ENCODE results near the gene ACOT11. TPM values are rescaled to one million over a fixed set of nuclear protein-coding genes. Genes with fewer than 3 reads are reported as not detected.
"Not testable (repeated sequence)": the region's sequence is repeated elsewhere in the genome, so short reads cannot be mapped to it uniquely, and the experiment has no call there.

ACOT11 gene
- total and polyA plus RNA-seq, 4 donors: 6.4 to 20.9 (median 12.4) TPM

DNA sequence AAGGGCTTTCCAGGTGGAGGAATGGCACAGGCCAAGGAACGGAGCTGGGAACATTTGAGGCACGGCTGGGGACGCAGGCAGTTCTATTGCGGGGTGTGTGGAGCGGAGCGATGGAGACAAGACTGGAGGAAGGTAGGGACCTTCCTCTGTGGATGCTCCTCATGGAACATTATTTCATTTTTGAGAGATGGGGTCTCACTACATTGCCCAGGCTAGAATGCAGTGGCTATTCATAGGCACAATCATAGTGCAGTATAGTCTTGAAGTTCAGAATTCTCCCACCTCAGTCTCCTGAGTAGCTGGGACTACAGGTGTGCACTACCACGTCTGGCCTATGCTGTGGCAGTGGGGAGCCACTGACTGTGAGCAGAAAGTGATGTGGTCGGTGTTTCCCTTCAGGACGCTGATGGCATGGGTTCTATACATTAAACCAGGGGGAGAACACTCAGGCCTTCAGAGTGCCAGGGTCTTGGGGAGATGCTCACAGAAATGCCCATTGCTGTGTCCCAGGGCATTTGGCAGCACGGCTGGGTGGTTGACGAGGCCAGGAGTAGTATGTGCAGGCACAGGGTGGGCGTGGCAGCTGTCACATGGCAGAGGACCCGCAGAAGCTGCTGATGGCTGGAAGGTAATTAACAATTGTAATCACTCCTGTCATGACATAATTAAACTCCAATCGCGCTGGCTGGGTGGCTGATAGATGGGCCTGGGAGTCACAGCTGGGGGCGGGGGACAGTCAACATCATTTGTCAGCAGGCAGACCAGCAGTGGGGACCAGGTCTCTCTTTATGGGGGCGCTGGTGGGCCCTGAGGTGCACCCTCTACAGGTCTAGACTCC is 40.8 kb upstream of the ACOT11 start:
- Histone ChIP-seq H3K36me3 (ENCODE audit: control insufficient read depth in 1 of 2, insufficient read depth in 2 of 2, low read length in 1 of 2) (no peaks in the 10 kb centered on the region), H3K27me3 (ENCODE audit: control insufficient read depth in 1 of 2, insufficient read depth in 2 of 2, low read length in 1 of 2) (no peaks in the 10 kb centered on the region), H3K4me3 (ENCODE audit: low read length in 2 of 2) (no peak overlapping the region), H3K4me1 (ENCODE audit: control insufficient read depth in 1 of 2, insufficient read depth in 2 of 2, low read length in 2 of 2) (no peaks in the 10 kb centered on the region), H3K9me3 (ENCODE audit: control insufficient read depth, low read length) (no peaks in the 10 kb centered on the region), H3K27ac (ENCODE audit: low read depth in 1 of 2, low read length in 2 of 2) (no peak overlapping the region)
- 88% methylated on average over 17 of the region's 17 CpGs for WGBS, 2 donors
- no peak for DNase-seq
- ATAC-seq (ENCODE audit: low FRiP score): no peak
- intact Hi-C loops (cut with DNase I): no loop called here

DNA sequence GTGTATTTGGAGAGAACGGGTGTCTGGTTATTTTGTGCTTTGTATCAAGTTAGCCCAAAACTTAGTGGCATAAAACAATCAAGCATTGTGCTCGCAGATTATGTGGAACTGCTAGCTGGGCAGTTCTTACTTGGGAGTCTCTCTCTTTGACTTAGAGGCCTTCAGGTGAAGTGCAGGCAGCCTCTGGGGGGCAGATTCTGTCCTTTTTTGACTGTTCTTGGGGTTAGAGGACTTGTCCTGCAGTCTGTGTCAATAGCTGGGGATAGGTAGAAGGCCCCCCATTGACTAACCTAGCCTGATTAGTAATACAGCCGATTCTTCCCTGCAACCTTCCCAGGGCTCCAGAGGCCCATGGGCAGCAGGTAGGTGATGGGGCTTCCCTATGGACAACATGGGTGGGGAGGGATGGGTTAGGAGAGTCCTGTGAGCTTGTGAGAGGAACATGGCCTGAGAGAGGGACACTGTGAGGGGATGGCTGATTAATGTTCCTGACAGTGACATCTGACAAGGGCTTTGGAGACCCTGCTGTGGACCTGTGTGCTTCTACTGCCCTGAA is 37.2 kb upstream of the ACOT11 start:
- whole genome bisulfite sequencing, 2 donors: 82 to 88% methylated on average over 3 of the region's 3 CpGs
- ATAC-seq (ENCODE audit: low FRiP score): no peak
- intact Hi-C loops (cut with DNase I): no loop called here

DNA sequence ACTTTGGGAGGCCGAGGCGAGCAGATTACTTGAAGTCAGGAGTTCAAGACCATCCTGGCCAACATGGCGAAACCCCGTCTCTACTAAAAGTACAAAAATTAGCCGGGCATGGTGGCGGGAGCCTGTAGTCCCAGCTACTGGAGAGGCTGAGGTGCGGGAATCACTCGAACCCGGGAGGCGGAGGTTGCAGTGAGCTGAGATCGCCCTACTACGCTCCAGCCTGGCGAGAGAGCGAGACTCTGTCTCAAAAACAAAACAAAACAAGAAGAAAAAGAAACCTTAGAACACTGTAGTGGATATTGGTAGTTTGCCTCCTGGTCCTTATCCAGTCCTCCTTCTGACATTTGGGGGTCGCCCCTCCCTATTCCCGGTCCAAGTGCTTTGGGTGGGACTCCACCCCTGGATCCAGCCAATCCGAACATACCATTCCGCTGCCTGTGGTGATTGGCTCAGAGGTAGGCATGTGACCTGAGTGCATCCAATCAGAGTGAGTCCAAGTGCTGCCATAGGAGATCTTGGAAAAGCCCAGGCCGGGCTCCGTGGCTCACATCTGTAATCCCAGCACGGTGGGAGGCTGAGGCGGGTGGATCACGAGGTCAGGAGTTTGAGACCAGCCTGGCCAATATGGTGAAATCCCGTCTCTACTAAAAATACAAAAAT is 34.0 kb upstream of the ACOT11 start:
- intact Hi-C loops (cut with DNase I); H3K4me1 ChIP-seq (ENCODE audit: control insufficient read depth in 1 of 2, insufficient read depth in 2 of 2, low read length in 2 of 2); H3K27me3 ChIP-seq (ENCODE audit: control insufficient read depth in 1 of 2, insufficient read depth in 2 of 2, low read length in 1 of 2); H3K4me3 ChIP-seq (ENCODE audit: low read length in 2 of 2); H3K36me3 ChIP-seq (ENCODE audit: control insufficient read depth in 1 of 2, insufficient read depth in 2 of 2, low read length in 1 of 2); H3K27ac ChIP-seq (ENCODE audit: low read depth in 1 of 2, low read length in 2 of 2); H3K9me3 ChIP-seq (ENCODE audit: control insufficient read depth, low read length); ATAC-seq (ENCODE audit: low FRiP score): not testable (repeated sequence)
- DNase-seq: peak in 1 of 2 donors; percentile 26
- 89 to 91% methylated on average over 24 of the region's 24 CpGs for WGBS, 2 donors

More for the DNA sequence above, 37.2 kb upstream of the ACOT11 start:
- no peaks in the 10 kb centered on the region for H3K27me3 ChIP-seq (ENCODE audit: control insufficient read depth in 1 of 2, insufficient read depth in 2 of 2, low read length in 1 of 2)
- no peak overlapping the region for H3K4me3 ChIP-seq (ENCODE audit: low read length in 2 of 2)
- no peaks in the 10 kb centered on the region for H3K4me1 ChIP-seq (ENCODE audit: control insufficient read depth in 1 of 2, insufficient read depth in 2 of 2, low read length in 2 of 2)
- H3K9me3 ChIP-seq (ENCODE audit: control insufficient read depth, low read length): no peaks in the 10 kb centered on the region
- peak in 1 of 2 donors; percentile 7 for DNase-seq
- H3K27ac ChIP-seq (ENCODE audit: low read depth in 1 of 2, low read length in 2 of 2): no peak overlapping the region
- no peaks in the 10 kb centered on the region for H3K36me3 ChIP-seq (ENCODE audit: control insufficient read depth in 1 of 2, insufficient read depth in 2 of 2, low read length in 1 of 2)

DNA sequence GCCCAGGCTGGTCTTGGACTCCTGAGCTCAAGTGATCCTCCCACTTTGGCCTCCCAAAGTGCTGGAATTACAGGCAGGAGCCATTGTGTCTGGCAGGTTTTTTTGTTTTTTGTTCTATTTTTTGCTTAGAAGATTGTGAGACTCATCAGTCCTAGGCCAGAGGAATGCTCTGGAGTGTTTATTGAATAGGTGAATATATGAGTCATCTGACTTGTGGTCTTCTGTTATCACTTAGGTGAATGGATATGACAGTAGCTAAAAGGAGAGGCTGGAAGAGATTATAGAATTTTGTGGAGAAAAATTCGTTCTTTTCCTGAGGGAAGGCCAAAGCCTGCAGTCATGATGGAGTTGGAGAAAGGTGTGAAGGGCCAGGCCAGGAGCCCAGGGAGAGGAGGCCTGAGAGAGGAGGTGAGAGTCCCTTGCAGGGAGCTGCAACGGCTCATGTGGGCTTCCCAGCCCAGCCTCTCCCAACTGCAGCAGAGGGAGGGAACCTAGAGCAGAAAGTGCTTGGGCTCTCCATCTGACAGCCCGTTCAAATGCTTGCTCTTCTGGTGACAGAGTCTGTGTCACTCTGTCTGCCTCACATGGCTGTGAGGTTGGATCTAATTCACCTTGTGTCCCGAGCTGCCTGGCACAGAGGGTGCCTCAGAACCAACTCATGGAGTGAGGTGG is 31.6 kb upstream of the ACOT11 start:
- no peaks in the 10 kb centered on the region for H3K36me3 ChIP-seq (ENCODE audit: control insufficient read depth in 1 of 2, insufficient read depth in 2 of 2, low read length in 1 of 2)
- H3K9me3 ChIP-seq (ENCODE audit: control insufficient read depth, low read length): no peaks in the 10 kb centered on the region
- H3K27me3 ChIP-seq (ENCODE audit: control insufficient read depth in 1 of 2, insufficient read depth in 2 of 2, low read length in 1 of 2): no peaks in the 10 kb centered on the region
- H3K4me1 ChIP-seq (ENCODE audit: control insufficient read depth in 1 of 2, insufficient read depth in 2 of 2, low read length in 2 of 2): no peaks in the 10 kb centered on the region
- ATAC-seq (ENCODE audit: low FRiP score) (no peak), DNase-seq (no peak)
- H3K27ac ChIP-seq (ENCODE audit: low read depth in 1 of 2, low read length in 2 of 2): no peak overlapping the region
- H3K4me3 ChIP-seq (ENCODE audit: low read length in 2 of 2): no peak overlapping the region
- WGBS, 2 donors: 62 to 68% methylated on average over 4 of the region's 4 CpGs
- intact Hi-C loops (cut with DNase I): no loop called here

DNA sequence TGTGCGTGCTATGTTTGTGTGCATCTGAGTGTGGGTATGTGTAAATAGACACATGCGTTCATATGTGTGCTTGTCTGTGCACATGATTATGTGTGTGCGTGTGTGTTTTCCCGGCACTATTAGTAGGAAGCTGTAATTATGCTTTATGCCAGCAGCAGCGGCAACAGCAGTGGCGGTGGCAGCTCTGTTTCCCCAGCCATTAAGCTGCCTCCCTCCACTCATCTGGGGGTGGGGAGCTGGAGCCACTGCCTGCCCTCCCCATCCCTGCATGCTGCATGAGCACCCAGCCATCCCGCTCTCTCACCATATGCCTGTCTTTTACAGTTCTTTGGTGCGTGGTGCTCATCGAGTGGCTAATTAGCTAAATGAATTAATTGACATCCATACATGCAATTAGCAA is 30.5 kb upstream of the ACOT11 start:
- ATAC-seq (ENCODE audit: low FRiP score): no peak
- Histone ChIP-seq H3K36me3 (ENCODE audit: control insufficient read depth in 1 of 2, insufficient read depth in 2 of 2, low read length in 1 of 2) (no peaks in the 10 kb centered on the region), H3K9me3 (ENCODE audit: control insufficient read depth, low read length) (no peaks in the 10 kb centered on the region), H3K4me1 (ENCODE audit: control insufficient read depth in 1 of 2, insufficient read depth in 2 of 2, low read length in 2 of 2) (no peaks in the 10 kb centered on the region), H3K27me3 (ENCODE audit: control insufficient read depth in 1 of 2, insufficient read depth in 2 of 2, low read length in 1 of 2) (no peaks in the 10 kb centered on the region), H3K4me3 (ENCODE audit: low read length in 2 of 2) (no peak overlapping the region), H3K27ac (ENCODE audit: low read depth in 1 of 2, low read length in 2 of 2) (no peak overlapping the region)
- 86 to 89% methylated on average over 9 of the region's 9 CpGs for WGBS, 2 donors
- DNase-seq: no peak
- intact Hi-C loops (cut with DNase I): no loop called here

GRCh38 chr1:54518489-54518888 is 29.5 kb upstream of the ACOT11 start:
- 92 to 93% methylated on average over 2 of the region's 2 CpGs for WGBS, 2 donors

DNA sequence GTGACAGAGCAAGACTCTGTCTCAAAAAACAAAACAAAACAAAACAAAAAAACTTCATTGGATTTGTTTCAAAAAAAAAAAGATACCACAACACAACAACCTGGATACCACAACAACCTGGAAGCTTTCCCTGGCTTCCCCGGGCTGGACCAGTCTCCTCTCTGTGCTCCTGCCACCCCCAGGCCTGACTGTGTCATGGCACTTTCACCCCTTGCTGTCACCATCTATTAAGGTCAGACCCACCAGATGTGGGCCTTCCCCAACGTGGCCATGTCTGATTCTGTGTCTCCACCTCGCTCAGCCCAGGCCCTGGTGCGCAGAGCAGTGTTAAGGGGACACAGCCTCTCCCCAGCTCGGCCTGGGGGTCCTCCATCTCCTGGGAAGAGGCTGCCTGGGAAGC is 28.3 kb upstream of the ACOT11 start:
- Histone ChIP-seq H3K4me1 (ENCODE audit: control insufficient read depth in 1 of 2, insufficient read depth in 2 of 2, low read length in 2 of 2) (no peaks in the 10 kb centered on the region), H3K36me3 (ENCODE audit: control insufficient read depth in 1 of 2, insufficient read depth in 2 of 2, low read length in 1 of 2) (no peaks in the 10 kb centered on the region), H3K9me3 (ENCODE audit: control insufficient read depth, low read length) (no peaks in the 10 kb centered on the region), H3K4me3 (ENCODE audit: low read length in 2 of 2) (no peak overlapping the region), H3K27me3 (ENCODE audit: control insufficient read depth in 1 of 2, insufficient read depth in 2 of 2, low read length in 1 of 2) (no peaks in the 10 kb centered on the region), H3K27ac (ENCODE audit: low read depth in 1 of 2, low read length in 2 of 2) (no peak overlapping the region)
- DNase-seq (no peak), ATAC-seq (ENCODE audit: low FRiP score) (no peak)
- intact Hi-C loops (cut with DNase I): no loop called here
- WGBS, 2 donors: 61 to 73% methylated on average over 5 of the region's 5 CpGs

More at GRCh38 chr1:54518489-54518888, 29.5 kb upstream of the ACOT11 start:
- DNase-seq (no peak), ATAC-seq (ENCODE audit: low FRiP score) (no peak)
- H3K27ac ChIP-seq (ENCODE audit: low read depth in 1 of 2, low read length in 2 of 2): no peak overlapping the region
- H3K27me3 ChIP-seq (ENCODE audit: control insufficient read depth in 1 of 2, insufficient read depth in 2 of 2, low read length in 1 of 2): no peaks in the 10 kb centered on the region
- intact Hi-C loops (cut with DNase I): no loop called here
- no peaks in the 10 kb centered on the region for H3K9me3 ChIP-seq (ENCODE audit: control insufficient read depth, low read length)
- H3K36me3 ChIP-seq (ENCODE audit: control insufficient read depth in 1 of 2, insufficient read depth in 2 of 2, low read length in 1 of 2): no peaks in the 10 kb centered on the region
- no peaks in the 10 kb centered on the region for H3K4me1 ChIP-seq (ENCODE audit: control insufficient read depth in 1 of 2, insufficient read depth in 2 of 2, low read length in 2 of 2)
- no peak overlapping the region for H3K4me3 ChIP-seq (ENCODE audit: low read length in 2 of 2)

GRCh38 chr1:54520631-54521321 is 27.3 kb upstream of the ACOT11 start:
- ATAC-seq (ENCODE audit: low FRiP score) (no peak), DNase-seq (no peak)
- Histone ChIP-seq H3K27me3 (ENCODE audit: control insufficient read depth in 1 of 2, insufficient read depth in 2 of 2, low read length in 1 of 2) (no peaks in the 10 kb centered on the region), H3K27ac (ENCODE audit: low read depth in 1 of 2, low read length in 2 of 2) (no peak overlapping the region), H3K4me3 (ENCODE audit: low read length in 2 of 2) (no peak overlapping the region), H3K36me3 (ENCODE audit: control insufficient read depth in 1 of 2, insufficient read depth in 2 of 2, low read length in 1 of 2) (no peaks in the 10 kb centered on the region), H3K9me3 (ENCODE audit: control insufficient read depth, low read length) (no peaks in the 10 kb centered on the region), H3K4me1 (ENCODE audit: control insufficient read depth in 1 of 2, insufficient read depth in 2 of 2, low read length in 2 of 2) (no peaks in the 10 kb centered on the region)
- 88 to 92% methylated on average over 9 of the region's 9 CpGs for WGBS, 2 donors
- intact Hi-C loops (cut with DNase I): no loop called here

Data from aorta (tissue), 5 donors.